ENCODE measurements around the gene GLIS1.

The GLIS1 gene

GRCh38 chr1:53552146-53552861 lies 186.7 kb downstream of the GLIS1 start:
- Mint-ChIP-seq H3K9me3 (no peaks in the 10 kb centered on the region), H3K27ac (no peak overlapping the region), H3K4me1 (no peaks in the 10 kb centered on the region), H3K36me3 (no peaks in the 10 kb centered on the region), H3K4me3 (no peak overlapping the region), H3K27me3 (peaks cover 5% of the 10 kb centered on the region)
- CTCF ChIA-PET: no interaction called here
- peak; percentile 15 for DNase-seq

DNA sequence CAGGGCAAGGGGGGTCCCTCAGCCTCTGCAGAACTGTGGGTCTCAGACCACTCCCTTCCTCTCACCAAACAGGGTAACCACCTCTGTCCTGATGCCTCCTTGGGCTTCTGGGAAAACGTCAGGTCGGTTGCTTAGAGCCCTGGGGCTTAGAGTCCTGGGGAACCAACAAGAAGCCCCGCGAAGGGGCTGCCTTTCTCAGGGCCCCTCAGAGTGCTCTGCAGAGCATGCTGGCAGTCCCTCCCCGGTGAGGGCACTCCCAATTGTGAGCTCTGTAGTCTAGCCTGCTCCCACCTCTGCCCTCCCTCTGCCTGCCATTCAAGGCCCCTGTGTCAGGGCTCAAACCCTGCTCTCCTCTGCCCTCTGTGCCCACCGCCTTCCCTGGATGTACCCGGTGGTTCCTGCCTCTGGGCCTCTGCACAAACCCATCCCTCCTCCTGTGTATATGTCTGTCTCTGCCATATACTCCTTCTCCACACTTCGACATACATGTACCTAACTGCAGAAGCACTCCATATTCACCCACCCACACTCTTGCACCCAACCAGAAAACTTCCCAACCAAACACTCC lies 187.5 kb downstream of the GLIS1 start:
- Mint-ChIP-seq H3K27me3 (peaks cover 9% of the 10 kb centered on the region), H3K36me3 (no peaks in the 10 kb centered on the region), H3K27ac (no peak overlapping the region), H3K4me3 (no peak overlapping the region), H3K9me3 (no peaks in the 10 kb centered on the region), H3K4me1 (no peaks in the 10 kb centered on the region)
- CTCF ChIA-PET: no interaction called here
- peak; percentile 13 for DNase-seq

GRCh38 chr1:53550201-53550741 lies 188.7 kb downstream of the GLIS1 start:
- DNase-seq: no peak
- CTCF ChIA-PET: interaction anchor here (0.6 kb wide), 1 partner anchor 17 kb away, joined by 3 read pairs; no protein-coding TSS in a partner anchor
- no peaks in the 10 kb centered on the region for H3K4me1 Mint-ChIP-seq
- no peak overlapping the region for H3K27ac Mint-ChIP-seq
- H3K27me3 Mint-ChIP-seq: peaks cover 9% of the 10 kb centered on the region
- no peaks in the 10 kb centered on the region for H3K36me3 Mint-ChIP-seq
- no peaks in the 10 kb centered on the region for H3K9me3 Mint-ChIP-seq
- no peak overlapping the region for H3K4me3 Mint-ChIP-seq

GRCh38 chr1:53549781-53550180 lies 189.2 kb downstream of the GLIS1 start:
- H3K9me3 Mint-ChIP-seq: no peaks in the 10 kb centered on the region
- peaks cover 9% of the 10 kb centered on the region for H3K27me3 Mint-ChIP-seq
- H3K4me3 Mint-ChIP-seq: no peak overlapping the region
- H3K27ac Mint-ChIP-seq: no peak overlapping the region
- H3K4me1 Mint-ChIP-seq: no peaks in the 10 kb centered on the region
- DNase-seq: no peak
- CTCF ChIA-PET: no interaction called here
- no peaks in the 10 kb centered on the region for H3K36me3 Mint-ChIP-seq

GRCh38 chr1:53549287-53549686 lies 189.7 kb downstream of the GLIS1 start:
- Mint-ChIP-seq H3K36me3 (no peaks in the 10 kb centered on the region), H3K27me3 (peaks cover 13% of the 10 kb centered on the region), H3K9me3 (no peaks in the 10 kb centered on the region), H3K4me3 (no peak overlapping the region), H3K27ac (no peak overlapping the region), H3K4me1 (no peaks in the 10 kb centered on the region)
- no peak for DNase-seq
- CTCF ChIA-PET: no interaction called here

DNA sequence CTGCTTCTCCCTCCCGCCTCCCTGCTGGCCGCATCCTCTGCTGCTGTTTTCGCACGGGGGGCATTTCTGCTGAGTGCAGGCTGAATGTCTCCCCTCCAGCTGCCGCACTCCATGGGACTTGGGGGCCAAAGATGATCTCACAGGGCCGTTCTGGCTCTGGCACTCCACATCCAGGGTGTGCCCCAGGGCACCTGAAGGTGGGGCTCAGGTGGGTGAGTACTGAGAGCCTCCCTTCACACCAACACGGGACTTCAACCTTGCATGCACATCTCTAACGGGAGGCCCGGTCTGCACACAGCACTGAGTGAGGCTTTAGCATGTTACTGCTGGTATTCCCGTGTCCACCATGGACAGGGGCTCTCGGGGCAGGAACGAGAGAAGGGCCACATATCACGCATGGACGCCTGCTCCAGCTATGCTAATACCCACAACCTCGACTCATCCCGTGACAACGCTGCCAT lies 190.9 kb downstream of the GLIS1 start:
- peak; percentile 11 for DNase-seq
- Mint-ChIP-seq H3K27ac (no peak overlapping the region), H3K27me3 (peaks cover 15% of the 10 kb centered on the region), H3K4me1 (no peaks in the 10 kb centered on the region), H3K4me3 (no peak overlapping the region), H3K36me3 (no peaks in the 10 kb centered on the region), H3K9me3 (no peaks in the 10 kb centered on the region)
- CTCF ChIA-PET: no interaction called here

- Mint-ChIP-seq H3K4me1 (no peaks in the 10 kb centered on the region), H3K9me3 (no peaks in the 10 kb centered on the region), H3K27me3 (peaks cover 15% of the 10 kb centered on the region), H3K36me3 (no peaks in the 10 kb centered on the region), H3K27ac (no peak overlapping the region), H3K4me3 (no peak overlapping the region)
- CTCF ChIA-PET: no interaction called here
- no peak for DNase-seq
Measured at GRCh38 chr1:53547231-53547790, 191.7 kb downstream of the GLIS1 start.

DNA sequence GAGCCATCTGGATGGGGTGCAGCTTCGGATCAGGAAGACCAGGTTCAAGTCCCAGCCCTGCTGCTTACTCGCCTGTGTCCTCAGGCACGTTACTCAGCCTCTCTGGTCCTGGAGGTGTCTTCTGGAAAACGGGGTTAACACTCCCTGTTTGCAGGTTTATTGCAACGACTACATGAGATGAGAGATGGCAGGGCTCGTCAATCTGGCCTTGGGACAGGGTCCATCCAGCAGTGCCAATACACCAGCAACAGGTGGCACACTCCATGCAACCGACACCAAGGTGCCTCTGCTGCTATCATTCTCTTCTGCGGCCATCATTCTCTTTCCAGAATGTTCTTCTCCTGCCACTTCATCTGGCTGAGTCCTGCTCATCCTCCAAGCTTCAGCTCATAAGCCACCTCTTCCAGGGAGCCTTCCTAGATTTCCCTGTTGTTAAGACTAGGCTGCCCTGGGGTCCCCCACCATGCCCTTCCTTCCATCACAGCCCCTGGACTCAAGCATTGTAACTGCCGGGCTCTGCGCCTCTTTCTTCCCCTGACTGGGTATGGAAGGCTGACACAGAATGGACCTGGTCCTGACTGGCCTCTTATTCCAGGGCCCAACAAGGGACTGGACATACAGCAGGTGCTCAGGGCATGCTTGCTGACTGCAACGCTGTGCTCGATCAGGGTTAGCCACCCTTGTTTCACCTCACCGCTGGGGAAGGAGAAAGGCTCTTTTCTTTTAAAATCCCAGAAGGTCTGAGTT lies 192.4 kb downstream of the GLIS1 start:
- H3K4me1 Mint-ChIP-seq: no peaks in the 10 kb centered on the region
- no peak overlapping the region for H3K4me3 Mint-ChIP-seq
- peak; percentile 15 for DNase-seq
- CTCF ChIA-PET: no interaction called here
- H3K9me3 Mint-ChIP-seq: no peaks in the 10 kb centered on the region
- no peaks in the 10 kb centered on the region for H3K36me3 Mint-ChIP-seq
- H3K27me3 Mint-ChIP-seq: peaks cover 15% of the 10 kb centered on the region
- H3K27ac Mint-ChIP-seq: peak overlapping the region; percentile 21

DNA sequence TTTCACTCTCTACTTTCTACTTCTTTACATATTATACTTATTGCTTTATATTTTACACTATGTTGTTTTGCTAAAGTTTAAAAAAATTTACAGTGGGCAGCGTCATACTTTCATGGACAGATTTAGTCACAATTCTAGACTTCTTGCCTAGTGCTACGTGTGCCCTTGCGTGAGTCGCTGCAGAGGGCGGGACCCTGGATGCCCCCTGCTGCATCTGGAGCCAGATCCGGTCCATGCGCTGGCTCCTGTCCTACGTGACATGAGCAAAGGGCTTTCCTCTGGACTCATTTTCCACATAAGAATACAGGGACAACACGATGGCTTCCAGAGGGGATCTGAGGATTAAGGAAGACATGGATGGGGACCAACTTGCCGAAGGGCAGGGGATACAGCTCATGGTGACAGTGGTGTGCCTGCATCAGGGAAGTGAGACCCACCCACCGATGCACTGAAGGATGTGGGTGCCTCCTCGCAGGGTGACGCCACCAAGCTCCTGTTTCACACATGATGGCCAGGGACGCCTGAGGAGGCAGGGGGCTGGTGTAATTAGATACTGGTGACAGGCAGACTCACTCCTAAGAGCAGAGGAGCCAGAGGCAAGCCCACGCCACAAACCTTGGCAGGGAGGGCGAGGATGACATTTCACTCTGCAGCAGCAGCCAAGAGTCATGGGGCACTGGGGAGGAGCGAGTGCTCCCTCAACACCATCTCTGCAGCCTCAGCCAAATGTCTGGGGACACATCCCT lies 193.1 kb downstream of the GLIS1 start:
- peak; percentile 14 for DNase-seq
- Mint-ChIP-seq H3K9me3 (no peaks in the 10 kb centered on the region), H3K27ac (no peak overlapping the region), H3K4me1 (no peaks in the 10 kb centered on the region), H3K27me3 (peaks cover 15% of the 10 kb centered on the region), H3K36me3 (no peaks in the 10 kb centered on the region), H3K4me3 (no peak overlapping the region)
- CTCF ChIA-PET: no interaction called here

DNA sequence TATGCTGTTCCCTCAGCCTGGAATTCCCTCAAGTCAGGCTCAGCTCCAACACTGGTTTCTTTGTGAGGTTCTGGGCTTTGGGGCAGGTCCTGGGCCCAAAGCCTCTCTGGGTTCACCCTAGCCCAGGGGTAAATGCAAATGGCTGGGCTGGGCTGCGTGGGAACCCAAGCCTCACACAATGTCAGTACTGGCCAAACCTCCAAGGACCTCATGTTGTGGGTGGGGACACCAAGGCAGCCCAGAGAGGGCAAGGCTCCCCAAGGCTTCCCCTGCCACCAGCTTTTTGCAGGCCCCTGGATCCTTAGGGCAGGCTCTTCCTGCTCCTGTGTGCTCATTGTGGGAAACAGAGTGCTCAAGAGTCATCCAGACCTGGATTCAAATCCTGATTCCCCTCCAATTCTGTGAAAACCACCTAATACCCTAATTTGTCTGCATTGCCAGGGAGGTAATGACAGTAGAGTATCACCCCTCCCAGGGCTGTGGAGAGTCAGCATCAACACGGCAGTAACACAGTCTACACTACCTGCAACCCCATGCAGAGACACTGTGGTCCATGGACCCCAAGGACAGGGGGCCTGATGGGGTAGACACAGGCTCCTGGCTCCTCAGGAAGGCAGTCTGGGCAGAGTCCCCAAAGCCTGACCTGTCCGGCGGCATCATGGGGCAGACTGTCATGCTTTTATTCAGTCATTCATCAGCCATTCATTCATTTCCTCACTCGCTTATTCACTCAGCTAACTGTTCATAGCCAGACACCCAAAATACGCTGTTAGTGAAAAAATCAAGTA lies 194.0 kb downstream of the GLIS1 start:
- H3K27me3 Mint-ChIP-seq: peaks cover 15% of the 10 kb centered on the region
- CTCF ChIA-PET: no interaction called here
- DNase-seq: peak; percentile 9
- no peak overlapping the region for H3K27ac Mint-ChIP-seq
- no peaks in the 10 kb centered on the region for H3K9me3 Mint-ChIP-seq
- H3K4me1 Mint-ChIP-seq: no peaks in the 10 kb centered on the region
- no peak overlapping the region for H3K4me3 Mint-ChIP-seq
- no peaks in the 10 kb centered on the region for H3K36me3 Mint-ChIP-seq

DNA sequence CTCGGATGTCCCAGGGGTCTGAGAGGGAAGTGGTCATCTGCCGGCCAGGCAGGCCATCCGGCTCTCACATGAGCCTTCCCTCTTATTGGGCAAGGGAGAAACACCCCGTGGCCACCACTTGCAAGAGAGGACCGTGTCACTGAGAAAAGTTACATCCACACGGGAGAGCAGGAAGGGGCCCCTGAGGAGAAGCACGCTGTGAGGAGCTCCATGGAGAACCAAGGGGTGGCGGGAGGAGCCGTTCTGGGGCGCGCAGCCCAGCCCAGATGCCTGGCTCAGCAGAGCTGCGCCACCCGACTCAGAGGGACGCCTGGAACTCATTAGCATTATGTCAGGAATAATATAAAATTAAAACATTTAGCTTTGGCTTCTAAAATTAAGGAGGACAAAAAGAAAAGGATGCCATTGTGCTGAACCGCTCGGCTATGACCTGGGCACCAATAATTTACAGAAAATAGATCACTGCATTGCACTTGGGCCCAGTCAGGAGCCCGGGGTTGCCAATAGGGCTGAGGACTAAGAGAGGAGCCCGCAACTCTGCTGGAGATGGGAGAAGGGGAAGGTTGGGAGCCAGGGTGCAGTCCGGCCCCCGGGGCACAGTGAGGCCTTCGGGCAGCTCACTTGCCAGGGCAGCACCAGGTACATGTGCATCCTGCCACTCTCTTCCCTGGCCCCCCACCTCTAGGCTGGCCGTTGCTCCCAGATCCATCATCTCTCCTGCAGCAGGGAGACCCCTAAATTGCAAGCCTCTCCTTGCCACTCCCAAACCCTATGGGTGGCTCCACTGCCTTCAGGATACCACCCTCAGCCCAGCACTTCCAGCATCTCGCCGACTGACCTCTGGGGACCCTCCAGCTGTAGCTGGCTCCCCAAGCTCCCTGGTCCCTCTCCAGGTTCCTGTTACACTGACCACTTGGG lies 194.9 kb downstream of the GLIS1 start:
- Mint-ChIP-seq H3K9me3 (no peaks in the 10 kb centered on the region), H3K4me3 (no peak overlapping the region), H3K27me3 (peaks cover 15% of the 10 kb centered on the region), H3K27ac (no peak overlapping the region), H3K36me3 (no peaks in the 10 kb centered on the region), H3K4me1 (no peaks in the 10 kb centered on the region)
- CTCF ChIA-PET: no interaction called here
- DNase-seq: peak; percentile 2

GRCh38 chr1:53543130-53543777 lies 195.7 kb downstream of the GLIS1 start:
- no peaks in the 10 kb centered on the region for H3K9me3 Mint-ChIP-seq
- DNase-seq: no peak

More at GRCh38 chr1:53543130-53543777, 195.7 kb downstream of the GLIS1 start:
- H3K27me3 Mint-ChIP-seq: peaks cover 14% of the 10 kb centered on the region
- no peak overlapping the region for H3K4me3 Mint-ChIP-seq
- H3K36me3 Mint-ChIP-seq: no peaks in the 10 kb centered on the region
- H3K4me1 Mint-ChIP-seq: no peaks in the 10 kb centered on the region
- H3K27ac Mint-ChIP-seq: no peak overlapping the region
- CTCF ChIA-PET: no interaction called here

Measured in activated naive CD4-positive, alpha-beta T cell treated with anti-CD3 and anti-CD28 coated beads, Interleukin-2, amount 10 ng/mL, durations not matched to agents 7 days and 5 days (primary cell).